Activated CD8-positive, alpha-beta memory T cell treated with anti-CD3 and anti-CD28 coated beads for 4 hours (primary cell): ENCODE measurements around the gene CRYBB3.
A peak's percentile ranks its signal among the peaks of the same experiment; 100 is the strongest.
"Not testable (repeated sequence)": the region's sequence is repeated elsewhere in the genome, so short reads cannot be mapped to it uniquely, and the experiment has no call there.

Experiments
- DNase-seq, 2 donors: peaks; one replicate each; pipeline ENCODE4 v3.0.0-alpha.2; 2020; ENCODE audit warnings: low read depth in 2 of 2

The CRYBB3 gene

DNA sequence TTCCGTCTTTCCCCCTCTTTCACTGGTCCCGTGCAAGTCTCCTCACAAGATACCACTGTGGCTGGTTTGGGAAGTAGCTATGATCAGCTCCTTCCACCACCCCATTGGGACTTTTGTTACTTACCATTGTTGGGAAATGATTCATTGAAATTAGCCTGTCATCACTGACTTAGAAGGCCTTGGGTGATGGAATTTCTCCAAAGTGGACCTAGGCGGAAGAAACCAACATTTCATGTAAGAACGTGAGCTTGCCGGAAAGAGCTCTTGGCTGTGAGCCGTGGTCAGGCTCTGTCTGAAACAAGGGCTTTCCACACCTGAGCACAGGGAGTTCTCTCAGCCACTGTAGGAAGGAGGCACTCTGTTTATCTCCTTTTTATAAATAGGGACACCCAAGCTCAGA, 23.5 kb upstream of the CRYBB3 start:
- no peak for DNase-seq

DNA sequence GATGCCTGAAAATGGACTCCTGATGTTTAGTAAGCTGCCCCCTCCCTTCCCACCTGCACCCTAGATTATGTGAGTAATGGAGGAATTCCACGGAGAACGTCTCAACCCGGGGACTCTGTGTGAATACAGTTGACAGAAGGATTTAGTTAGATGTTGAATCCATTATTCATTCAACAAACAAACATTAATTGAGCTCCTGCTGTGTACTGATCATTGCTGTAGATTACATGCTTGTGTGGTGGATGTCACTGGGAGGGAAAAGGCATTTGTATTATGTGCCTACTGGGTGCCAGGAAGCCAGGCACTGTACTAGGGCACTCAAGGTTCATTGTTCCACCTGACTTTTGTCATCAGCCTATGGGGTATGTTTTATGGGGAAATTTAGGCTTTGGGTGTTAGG, 22.9 kb upstream of the CRYBB3 start:
- DNase-seq, result no peak

DNA sequence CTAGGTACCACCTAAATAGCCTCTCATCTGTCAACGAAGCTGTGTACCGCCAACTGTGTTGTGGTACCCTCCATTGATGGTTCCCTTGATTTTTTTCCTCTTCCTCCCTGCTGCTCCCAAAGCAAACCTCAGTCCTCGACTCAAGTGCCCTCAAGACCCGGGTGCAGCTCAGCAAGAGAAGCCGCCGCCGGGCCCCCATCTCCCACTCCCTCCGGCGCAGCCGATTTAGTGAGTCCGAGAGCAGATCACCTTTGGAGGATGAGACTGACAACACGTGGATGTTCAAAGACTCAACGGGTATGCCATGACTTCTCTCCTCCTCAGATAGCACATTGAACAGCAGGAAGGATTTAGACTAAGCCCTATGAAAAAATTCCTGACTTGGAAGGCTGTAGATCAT, 22.4 kb upstream of the CRYBB3 start:
- DNase-seq, result no peak

DNA sequence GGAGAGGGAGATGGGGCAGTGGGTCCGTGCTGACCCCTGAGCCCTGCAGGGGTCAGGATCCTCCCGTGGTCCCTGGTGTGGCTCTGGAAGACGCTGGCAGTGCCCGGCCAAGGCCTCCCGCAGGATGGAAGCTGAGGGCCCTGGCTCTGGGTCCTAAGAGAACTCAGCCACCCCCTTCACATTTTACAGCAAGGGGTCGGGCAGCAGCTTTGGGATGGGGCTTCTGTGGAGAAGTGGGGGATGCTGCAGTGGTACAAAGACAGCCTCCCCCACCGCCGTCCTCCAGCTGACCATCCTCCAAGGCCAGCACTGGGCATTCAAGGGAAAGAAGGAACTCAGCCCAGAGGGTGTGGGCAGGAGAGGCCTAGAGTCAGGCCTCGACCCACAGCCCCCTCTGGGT, 21.8 kb upstream of the CRYBB3 start:
- DNase-seq, result no peak

DNA sequence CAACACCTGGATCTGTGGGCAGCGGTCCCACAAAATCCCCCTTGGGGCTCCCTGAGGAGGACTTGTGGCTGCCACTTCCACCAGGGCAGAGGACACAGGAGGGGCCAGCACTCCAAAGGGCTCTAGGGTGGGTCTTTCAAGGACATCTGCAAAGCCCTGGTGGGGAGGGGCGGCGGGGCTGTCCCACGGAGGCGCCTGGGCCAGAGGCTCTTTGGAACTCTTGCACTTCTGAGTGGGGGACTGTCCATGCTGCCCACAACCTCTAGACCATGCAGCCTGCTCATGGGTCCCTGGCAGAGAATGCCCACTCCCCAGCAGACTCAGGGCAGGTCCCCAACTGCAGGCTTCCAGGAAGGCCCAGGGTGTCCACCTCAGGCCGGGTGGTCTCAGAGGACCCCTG, 21.3 kb upstream of the CRYBB3 start:
- DNase-seq, result not testable (repeated sequence)

DNA sequence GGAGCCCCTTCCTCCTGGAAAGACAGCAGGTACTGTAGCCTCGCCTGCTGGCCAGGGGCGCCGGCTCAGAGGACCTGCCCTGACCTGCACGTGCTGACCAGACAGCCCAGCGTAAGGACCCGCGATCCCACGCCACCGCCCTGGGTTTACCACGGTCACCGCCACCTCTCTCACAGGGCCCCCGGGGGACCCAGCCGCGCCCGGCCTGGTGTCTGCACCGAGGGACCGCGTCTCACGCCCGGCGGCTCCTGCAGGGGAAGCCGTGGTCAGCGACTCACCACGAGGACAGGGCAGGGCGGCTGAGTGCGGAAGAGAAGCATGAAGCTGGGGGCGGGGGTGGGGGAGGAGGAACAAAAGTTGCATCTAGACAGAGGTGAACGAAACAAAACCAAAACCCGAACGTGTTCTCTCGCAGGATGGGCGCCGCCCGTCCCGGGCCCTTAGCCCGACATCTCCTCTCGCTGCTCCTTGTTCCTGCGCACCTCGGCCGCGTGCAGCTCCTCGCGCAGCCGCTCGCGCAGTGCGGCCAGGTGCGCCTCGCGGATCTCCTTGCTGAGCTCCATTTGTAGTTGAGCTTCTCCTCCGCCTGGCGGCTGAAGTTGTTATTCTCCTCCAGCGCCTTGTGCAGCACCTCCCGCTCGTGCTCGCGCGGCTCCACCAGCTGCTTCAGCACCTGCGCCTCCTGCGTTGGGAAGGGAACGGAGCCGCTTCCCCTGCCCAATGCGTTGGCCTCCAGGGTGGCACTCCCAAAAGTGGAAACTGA, 20.6 kb upstream of the CRYBB3 start:
- DNase-seq, result not testable (repeated sequence)

DNA sequence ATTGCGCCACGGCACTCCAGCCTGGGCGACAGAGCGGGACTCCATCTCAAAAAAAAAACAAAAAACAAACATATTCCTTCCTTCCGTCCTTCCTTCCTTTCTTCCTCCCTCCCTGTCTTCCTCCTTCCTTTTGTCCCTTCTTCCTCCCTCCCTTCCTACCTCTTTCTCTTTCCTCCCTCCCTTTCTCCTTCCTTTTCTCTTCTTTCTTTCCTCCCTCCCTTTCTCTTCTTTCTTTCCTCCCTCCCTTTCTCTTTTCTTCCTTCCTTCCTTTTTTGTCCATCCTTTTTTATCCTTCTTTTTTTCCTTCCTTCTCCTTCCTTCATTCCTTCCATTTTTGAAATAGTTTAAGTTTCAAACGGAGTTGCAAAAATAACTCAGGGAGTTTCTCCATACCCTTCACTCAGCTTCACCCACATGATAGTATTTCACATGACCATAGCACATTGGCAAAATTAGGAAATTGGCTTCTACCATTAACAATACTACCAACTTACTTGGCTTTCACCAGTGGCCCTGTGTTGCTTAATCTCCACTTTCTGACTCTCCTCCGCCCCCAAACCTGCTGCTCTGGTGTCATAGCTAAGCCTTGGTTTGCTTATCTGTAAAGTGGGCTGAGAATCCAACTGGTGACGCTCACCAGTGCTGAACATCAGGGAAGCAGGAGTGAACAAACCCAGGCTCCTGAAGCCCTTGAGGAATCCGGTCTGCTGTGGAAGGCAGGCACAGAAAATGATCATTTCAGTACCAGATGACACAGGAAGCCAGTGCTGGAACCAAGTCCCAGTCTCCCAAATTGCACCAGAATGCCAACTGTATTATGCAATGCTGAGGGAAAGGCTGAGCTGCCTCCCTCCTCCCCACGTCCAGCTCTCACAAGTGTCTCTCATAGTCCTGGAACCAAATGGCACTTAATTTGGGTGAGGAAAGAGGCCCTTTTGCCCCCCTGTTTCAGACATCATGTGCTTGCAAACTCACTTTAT, 17.2 kb upstream of the CRYBB3 start:
- DNase-seq, result no peak

DNA sequence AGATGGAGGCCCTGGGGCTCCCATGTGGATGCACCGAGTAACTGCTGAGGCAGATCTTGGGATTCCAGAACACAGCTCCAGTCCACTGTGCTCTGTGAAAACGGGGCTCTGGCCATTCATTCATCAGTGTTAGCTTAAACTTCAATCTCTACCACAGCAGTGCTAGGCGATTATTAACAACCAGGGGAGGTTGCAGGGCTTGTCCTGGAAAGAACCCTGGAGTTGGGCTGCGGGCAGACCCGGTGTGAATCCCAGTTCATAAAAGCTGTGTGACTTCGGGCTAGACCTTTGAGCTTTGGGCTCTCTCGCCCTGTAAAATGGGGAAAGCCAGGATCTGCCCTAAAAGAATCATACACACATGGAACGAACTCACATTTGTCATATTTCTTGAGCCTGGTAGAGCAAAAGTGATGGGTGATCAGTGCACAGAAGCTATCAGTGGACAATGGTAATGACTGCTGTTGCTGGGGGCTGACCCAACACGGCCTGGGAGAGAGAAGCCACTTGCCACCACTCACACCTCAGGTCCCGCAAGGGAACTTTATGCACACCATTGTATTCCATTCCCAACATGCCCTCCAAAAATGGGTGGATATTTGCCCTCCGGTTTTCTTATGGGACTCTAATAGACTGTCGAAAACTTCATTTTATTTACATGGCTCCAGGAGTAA, 15.6 kb upstream of the CRYBB3 start:
- no peak for DNase-seq

DNA sequence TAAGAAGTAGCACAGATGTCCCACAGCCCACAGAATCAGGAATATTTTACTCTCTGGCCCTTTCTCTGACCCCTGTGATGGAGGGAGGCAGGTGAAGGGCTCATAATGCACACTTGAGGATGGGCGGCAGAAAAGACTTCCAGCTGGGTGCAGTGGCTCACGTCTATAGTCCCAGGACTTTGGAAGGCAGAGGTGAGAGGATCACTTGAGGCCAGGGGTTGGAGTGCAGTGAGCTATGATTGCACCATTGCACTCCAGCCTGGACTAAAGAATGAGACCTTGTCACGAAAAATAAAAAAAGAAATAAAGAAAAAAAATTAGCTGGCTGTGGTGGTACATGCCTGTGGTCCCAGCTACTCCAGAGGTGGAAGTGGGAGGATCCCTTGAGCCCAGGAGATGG, 13.5 kb upstream of the CRYBB3 start:
- DNase-seq, result no peak

DNA sequence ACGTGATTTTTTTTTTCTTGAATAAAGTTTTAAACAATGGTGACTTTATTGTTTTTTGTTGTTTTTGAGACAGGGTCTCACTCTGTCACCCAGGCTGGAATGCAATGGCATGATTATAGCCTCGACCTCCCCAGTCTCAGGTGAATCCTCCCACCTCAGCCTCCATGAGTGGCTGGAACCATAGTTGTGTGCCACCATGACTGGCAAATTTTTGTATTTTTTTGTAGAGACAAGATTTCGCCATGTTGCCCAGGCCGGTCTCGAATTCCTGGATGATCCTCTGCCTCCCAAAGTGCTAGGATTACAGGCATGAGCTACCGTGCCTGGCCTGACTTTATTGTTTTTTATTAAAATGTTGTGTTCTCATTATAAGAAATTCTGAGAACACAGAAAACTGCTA, 12.2 kb upstream of the CRYBB3 start:
- DNase-seq, result no peak

DNA sequence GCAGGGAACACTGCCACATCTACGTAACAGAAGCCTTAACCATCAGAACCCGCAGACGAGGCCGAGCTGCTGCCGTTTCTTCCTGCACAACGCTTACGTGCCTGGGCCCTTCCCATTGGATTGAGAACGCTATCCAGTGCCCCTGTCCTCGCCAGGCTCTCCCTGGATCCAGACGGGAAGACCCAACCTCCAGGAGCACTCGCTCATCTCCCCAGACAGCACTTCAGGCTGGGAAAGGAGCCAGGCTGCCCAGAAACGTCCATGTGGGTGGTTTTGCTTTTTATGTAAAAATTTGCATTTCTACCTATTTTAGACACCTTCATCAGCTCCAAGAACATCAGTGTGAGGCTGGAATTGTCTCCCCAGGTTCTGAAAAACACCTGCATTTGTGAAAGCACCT, 7.3 kb upstream of the CRYBB3 start:
- no peak for DNase-seq

DNA sequence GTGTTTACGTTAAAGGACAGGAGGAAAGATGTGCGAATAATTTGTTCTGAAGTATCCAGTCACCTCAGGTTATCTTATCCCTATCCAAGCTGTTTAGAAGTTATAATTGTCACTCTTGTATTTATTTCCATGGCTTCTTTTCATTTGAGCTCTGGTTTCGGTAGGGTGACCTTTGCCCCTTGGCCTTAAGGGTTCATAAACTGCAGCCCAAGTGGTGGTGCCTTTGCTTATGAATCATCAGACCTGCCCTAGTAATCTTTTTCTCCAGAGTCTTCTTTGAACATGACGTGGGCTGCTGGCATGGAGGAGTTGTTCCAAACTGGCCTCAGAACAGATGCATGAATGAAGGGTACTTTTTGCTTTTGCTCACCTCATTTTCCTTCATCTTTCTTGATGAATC, 6.5 kb upstream of the CRYBB3 start:
- no peak for DNase-seq

DNA sequence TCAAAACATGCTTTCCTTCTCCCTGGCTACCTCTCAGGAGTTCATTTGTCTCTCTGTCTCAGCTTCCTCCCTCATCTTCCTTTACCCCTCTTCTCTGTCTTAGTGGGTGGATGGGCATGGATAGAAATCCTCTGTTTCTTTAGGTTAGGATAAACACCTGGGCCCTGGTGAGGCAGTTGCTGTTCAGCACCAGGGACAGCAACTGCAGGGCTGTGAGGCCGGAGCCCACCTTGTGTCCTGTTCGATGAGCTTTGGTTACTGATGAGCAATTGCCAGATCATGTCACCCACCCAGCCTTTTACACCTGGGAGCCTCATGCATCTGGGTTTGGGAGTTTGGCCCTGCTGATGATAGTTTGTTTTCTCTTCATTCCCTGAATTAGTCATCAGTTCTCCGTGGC, 6.1 kb upstream of the CRYBB3 start:
- no peak for DNase-seq

DNA sequence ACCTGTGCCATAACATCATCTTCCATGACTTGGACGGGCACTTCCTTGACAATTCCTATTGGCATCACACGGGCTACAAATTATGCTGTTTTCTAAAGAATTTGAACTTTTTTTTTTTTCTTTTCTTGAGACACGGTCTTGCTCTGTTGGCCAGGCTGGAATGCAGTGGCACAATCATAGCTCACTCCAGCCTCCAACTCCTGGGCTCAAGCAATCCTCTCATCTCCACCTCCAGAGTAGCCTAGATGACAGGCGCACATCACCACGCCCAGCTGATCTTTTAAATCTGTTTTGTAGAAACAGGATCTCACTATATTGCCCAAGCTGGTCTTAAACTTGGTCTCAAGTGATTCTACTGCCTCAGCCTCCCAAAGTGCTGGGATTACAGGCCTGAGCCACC, 3.3 kb upstream of the CRYBB3 start:
- no peak for DNase-seq

DNA sequence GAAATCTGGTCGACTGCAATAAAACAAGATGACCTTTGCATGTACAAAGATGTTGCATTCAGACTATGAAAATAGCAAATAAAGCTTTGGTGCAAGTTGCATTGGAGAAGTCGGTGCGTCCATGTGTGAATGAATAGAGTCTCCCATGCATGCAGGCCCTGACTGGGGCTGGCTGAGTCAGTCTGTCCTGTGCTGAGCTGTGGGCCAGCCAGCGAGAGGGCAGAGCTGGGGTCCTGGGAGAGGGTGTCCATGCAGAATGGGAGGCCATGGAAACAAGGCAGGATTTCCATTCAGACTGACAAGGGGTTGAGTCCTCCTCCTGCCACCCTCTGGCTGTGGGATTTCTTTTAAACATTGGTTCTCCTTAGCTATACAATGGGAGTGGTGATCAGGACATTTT, 2.3 kb upstream of the CRYBB3 start:
- no peak for DNase-seq

DNA sequence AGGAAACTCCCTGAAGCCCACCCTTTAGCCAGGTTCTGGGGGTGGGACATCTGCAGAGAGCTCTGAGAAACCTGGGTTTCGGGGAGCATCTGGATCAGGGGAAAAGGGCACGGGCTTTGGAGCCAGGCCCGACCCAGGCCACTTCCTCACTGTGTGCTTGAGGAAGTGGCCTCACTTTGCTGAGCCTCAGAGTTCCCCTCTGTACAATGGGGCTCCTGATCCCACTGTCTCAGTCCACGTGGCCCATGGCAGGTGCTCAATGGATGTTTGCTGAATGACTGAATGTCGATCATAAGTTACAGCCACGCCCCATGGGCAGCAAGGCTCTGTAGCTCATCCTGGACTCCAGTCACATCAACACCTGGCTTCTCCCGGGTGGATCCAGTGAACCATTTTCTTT, 1.3 kb downstream of the CRYBB3 start:
- no peak for DNase-seq

DNA sequence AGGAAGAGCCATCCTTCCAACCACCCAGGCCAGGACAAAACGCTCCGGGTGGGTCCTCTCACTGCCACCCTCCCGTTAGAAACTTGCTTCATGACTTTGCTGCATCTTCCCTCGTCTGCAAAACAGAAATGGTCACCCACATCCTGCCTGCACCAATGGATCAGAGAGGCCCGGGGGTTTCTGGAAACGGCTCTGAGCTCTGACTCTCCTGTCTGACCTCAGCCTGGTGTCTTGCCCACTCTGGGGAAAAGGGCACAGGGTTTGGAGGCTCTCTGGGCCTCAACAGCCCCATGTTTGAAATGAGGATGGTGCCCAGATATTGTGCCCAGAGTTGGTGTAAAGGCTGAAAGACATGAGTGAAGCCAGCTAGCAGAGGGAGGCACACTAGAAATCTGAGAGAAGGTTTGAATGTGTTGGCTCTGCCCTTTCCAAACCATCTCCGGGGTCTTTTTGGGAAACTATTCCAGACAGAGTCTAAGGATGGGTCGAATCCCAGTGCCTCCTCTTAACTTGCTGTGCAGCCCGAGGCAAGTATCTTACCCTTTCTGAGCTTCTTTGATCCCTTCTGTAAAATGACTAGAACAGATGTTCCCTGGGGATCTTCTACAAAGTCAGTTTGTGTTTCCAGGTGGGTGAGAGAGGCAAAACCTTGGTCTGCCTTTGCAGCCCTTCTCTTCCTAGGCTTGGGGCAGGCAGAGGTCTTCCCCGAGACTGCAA, 2.1 kb downstream of the CRYBB3 start:
- DNase-seq, result no peak

DNA sequence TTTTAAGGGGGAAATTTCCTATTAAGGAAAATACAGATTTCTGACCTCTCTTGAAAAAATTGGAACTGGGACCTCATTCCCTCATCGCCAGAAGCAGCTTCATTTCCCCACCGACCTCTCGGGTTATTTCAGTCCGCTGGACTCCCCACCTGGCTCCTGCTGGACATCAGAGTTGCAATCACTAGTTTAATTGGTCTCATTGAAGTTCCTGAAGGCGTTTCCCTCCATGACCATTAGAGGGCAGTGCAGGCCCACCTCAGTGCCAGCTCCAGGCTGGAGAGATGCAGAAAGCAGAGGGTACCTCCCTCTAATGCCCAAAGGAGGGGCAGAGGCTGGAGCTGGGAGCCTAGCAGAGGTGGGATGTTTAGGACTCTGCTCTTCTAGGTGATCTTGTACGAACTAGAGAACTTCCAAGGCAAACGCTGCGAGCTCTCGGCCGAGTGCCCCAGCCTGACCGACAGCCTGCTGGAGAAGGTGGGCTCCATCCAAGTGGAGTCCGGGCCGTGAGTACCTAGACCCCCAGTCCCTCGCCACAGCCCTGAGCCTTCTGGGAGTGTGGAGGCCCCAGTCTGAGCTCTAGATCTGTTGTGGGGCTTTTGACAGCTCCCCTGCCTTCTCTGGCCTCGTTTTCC, 2.7 kb downstream of the CRYBB3 start:
- DNase-seq, result peak; percentile 3 to 12

DNA sequence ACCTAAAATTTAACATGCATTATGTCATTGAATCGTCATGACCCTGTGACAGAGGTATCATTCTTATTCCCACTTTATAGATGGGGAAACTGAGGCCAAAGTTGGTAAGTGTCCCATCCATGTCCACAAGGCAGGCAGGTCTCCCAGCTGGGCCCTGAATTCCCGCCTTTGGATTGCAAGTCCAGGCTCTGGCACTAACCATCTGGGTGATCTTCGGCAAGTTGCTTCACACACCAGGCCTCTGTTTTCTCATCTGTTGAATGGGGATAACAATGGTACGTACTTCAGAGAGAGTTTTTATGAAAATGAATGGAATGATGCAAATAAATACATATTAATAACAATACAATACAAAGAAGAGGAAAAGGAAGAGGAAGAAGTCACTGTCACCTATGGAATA, 3.4 kb downstream of the CRYBB3 start:
- no peak for DNase-seq

DNA sequence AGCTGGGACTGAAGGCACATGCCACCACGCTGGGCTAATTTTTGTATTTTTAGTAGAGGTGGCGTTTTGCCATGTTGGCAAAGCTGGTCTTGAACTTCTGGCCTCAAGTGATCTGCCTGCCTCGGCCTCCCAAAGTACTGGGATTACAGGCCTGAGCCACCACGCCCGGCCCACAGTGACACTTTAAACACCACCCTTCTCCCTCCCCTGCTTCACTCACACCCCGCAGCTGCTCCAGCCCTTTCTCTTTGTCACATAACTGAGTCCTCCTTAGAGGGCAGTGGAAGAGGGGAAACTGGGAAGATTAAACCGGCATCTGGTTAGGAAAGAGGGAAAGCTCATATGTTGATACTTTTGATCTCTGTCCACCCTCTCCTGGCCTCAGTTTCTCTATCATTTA, 4.9 kb downstream of the CRYBB3 start:
- DNase-seq, result not testable (repeated sequence)

DNA sequence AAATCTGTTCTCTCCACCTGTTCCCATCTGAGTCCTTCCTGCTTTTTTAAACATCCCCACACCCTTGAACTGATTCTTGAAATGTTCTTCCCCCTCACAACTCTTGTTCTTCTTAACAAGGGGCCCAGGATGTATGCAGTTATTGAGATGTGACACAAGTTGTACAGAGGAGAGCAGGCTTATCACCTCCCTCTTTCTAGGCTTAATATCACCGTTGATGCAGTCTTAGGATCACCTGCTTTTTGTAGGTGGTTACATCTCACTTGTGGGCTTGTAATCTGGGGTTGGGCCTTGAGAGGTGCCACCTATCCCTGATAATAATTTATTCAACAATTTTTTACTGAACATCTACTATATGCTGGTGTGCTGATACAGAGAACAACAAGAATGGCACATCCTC, 6.2 kb downstream of the CRYBB3 start:
- no peak for DNase-seq
